Tibial nerve (tissue), 4 donors: ENCODE measurements around the gene RPL13. TPM values are rescaled to one million over a fixed set of nuclear protein-coding genes. Genes with fewer than 3 reads are reported as not detected.

Experiments used
- DNase-seq, 2 donors: peaks; one replicate each; pipeline ENCODE4 v3.0.0-alpha.2; 2019; ENCODE audit warnings: low spot score in 2 of 2
- H3K27ac ChIP-seq, 4 donors: fragments of 200-600 bp; sonication (generic) in 3 of 4; one replicate each; pipeline ENCODE4 v1.5.1; 2017 to 2019; ENCODE audit warnings: mild to moderate bottlenecking in 1 of 4
- H3K27me3 ChIP-seq, 2 donors: fragments of 200-600 bp; sonication (generic) in 1 of 2; one replicate each; pipeline versions ENCODE4 v1.5.1 to v1.6.0; 2017 to 2019
- H3K36me3 ChIP-seq, 3 donors: fragments of 200-600 bp; sonication (generic); one replicate each; pipeline ENCODE4 v1.5.1; 2018 to 2019
- H3K4me1 ChIP-seq, 4 donors: fragments of 200-600 bp; sonication (generic) in 3 of 4; one replicate each; pipeline ENCODE4 v1.5.1; 2017 to 2019
- H3K4me3 ChIP-seq, 4 donors: fragments of 200-600 bp; sonication (generic) in 3 of 4; one replicate each; pipeline ENCODE4 v1.5.1; 2017 to 2019; ENCODE audit warnings: mild to moderate bottlenecking in 1 of 4, moderate library complexity in 1 of 4
- H3K9me3 ChIP-seq, 4 donors: fragments of 200-600 bp; sonication (generic) in 3 of 4; one replicate each; pipeline ENCODE4 v1.5.1; 2017 to 2019
- EP300 ChIP-seq, 2 donors: sonication (generic); formaldehyde crosslinking; IDR thresholded peaks; one replicate each; pipeline ENCODE4 v1.6.1; 2017; ENCODE audit warnings: antibody characterized with exemption in 2 of 2, mild to moderate bottlenecking in 1 of 2
- POLR2A ChIP-seq, 2 donors: fragments of 450-650 bp; IDR thresholded peaks; one replicate each; pipeline ENCODE4 v1.6.1; 2017; ENCODE audit warnings: antibody characterized with exemption in 2 of 2, mild to moderate bottlenecking in 2 of 2, moderate library complexity in 2 of 2
- WGBS, 2 donors: methylation state at CpG; one replicate each; pipeline ENCODE4 v1.1.5; 2018; 5-methylcytosine and 5-hydroxymethylcytosine counted together
- total RNA-seq, 4 donors: library from RNA; depleted of rRNA; stranded (reverse); fragments of >200 nt; gene quantifications; one replicate each; pipeline ENCODE4 v1.1.0, GENCODE V29; 2016
- TF ChIP-seq, protein P1 (sequence below), 5 experiments: fragments of 200-600 bp in 3 of 5; fragments of 450-650 bp in 2 of 5; sonication (generic) in 3 of 5; IDR thresholded peaks; one replicate each; pipeline ENCODE4 v1.5.1; 2016 to 2019; ENCODE audit warnings: antibody characterized with exemption in 5 of 5, mild to moderate bottlenecking in 3 of 5, moderate library complexity in 2 of 5

RPL13 gene
- total RNA-seq, 4 donors from 2014 or later, result 5,811 to 9,745 (median 6,935) TPM

DNA sequence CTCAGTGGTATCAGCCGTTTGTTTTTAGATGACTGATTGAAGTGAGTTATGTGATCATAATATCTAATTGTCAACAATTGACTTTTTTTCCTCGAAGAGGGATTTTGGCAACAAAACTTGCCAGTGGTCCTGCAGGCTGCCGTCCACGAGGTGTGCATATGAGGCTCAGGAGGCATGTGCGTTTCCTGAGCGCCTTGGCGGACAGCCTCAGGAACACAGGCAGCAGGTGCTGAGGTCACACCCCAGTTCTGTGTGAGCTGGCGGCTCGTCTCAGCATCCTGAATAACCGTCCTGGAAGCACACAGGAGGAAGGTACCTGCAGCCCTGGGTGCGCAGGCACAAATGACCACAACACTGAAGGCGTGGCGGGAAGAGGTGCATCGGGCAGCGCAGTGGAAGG lies 40.6 kb upstream of the RPL13 start:
- Histone ChIP-seq H3K4me3 (no peak overlapping the region), H3K27ac (no peak overlapping the region), H3K27me3 (no peaks in the 10 kb centered on the region), H3K4me1 (no peaks in the 10 kb centered on the region), H3K36me3 (peaks cover 0 to 99% (median 5%) of the 10 kb centered on the region in 3 donors), H3K9me3 (no peaks in the 10 kb centered on the region)
- TF ChIP-seq POLR2A (IDR thresholded peaks at IDR 0.05) (no peak), EP300 (IDR thresholded peaks at IDR 0.05) (no peak)
- TF ChIP-seq, protein P1, sequence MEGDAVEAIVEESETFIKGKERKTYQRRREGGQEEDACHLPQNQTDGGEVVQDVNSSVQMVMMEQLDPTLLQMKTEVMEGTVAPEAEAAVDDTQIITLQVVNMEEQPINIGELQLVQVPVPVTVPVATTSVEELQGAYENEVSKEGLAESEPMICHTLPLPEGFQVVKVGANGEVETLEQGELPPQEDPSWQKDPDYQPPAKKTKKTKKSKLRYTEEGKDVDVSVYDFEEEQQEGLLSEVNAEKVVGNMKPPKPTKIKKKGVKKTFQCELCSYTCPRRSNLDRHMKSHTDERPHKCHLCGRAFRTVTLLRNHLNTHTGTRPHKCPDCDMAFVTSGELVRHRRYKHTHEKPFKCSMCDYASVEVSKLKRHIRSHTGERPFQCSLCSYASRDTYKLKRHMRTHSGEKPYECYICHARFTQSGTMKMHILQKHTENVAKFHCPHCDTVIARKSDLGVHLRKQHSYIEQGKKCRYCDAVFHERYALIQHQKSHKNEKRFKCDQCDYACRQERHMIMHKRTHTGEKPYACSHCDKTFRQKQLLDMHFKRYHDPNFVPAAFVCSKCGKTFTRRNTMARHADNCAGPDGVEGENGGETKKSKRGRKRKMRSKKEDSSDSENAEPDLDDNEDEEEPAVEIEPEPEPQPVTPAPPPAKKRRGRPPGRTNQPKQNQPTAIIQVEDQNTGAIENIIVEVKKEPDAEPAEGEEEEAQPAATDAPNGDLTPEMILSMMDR (IDR thresholded peaks at IDR 0.05), result no peak
- no peak for DNase-seq
- 75 to 85% methylated on average over 15 of the region's 15 CpGs for WGBS, 2 donors

DNA sequence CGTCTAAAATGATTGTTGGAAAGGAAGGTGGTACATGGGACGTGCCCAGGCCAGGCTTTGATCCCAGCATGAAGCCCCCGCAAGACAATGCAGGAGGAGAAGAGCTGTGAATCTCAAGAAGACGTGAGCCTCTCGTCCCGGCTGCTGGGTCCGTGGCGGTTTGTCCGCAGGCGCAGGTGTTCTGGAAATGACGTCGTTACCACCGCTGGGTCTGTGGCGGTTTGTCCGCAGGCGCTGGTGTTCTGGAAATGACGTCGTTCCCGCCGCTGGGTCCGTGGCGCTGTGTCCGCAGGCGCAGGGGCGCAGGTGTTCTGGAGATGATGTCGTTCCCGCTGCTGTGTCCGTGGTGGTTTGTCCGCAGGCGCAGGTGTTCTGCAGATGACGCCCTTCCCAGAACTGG lies 38.2 kb upstream of the RPL13 start:
- TF ChIP-seq, protein P1 (IDR thresholded peaks at IDR 0.05), result no peak
- no peak for TF ChIP-seq POLR2A (IDR thresholded peaks at IDR 0.05)
- TF ChIP-seq EP300 (IDR thresholded peaks at IDR 0.05), result no peak
- WGBS, 2 donors, result 87 to 90% methylated on average over 26 of the region's 31 CpGs
- Histone ChIP-seq H3K4me3 (no peak overlapping the region), H3K36me3 (peaks cover 5 to 99% (median 9%) of the 10 kb centered on the region in 3 donors), H3K4me1 (no peaks in the 10 kb centered on the region), H3K27me3 (no peaks in the 10 kb centered on the region), H3K27ac (no peak overlapping the region), H3K9me3 (no peaks in the 10 kb centered on the region)
- DNase-seq, result no peak

DNA sequence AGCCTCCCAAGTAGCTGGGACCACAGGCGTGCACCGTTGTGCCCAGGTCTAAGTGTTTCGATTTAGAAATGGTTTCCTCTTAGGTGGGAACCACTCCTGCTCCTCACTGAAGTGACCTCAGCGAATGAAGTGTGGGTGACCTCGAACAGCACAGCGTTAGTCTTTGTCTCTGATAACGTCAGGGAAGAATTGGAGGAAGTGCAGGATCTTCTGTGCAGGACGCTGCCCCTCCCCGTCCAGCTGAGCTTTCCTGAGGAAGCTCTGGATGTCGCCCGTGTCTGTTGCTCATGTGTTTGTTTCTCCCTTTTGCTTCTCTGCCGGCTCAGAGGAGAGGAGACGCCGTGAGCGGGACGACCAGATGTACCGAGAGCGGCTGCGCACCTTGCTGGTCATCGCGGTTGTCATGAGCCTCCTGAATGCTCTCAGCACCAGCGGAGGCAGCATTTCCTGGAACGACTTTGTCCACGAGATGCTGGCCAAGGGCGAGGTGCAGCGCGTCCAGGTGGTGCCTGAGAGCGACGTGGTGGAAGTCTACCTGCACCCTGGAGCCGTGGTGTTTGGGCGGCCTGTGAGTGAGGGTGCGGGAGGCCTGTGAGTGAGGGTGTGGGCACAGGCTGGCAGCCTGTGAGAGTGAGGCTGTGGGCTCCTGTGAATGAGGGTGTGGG lies 36.7 kb upstream of the RPL13 start:
- no peak for TF ChIP-seq EP300 (IDR thresholded peaks at IDR 0.05)
- TF ChIP-seq POLR2A (IDR thresholded peaks at IDR 0.05), result no peak
- TF ChIP-seq, protein P1 (IDR thresholded peaks at IDR 0.05), result no peak
- Histone ChIP-seq H3K27ac (no peak overlapping the region), H3K9me3 (no peaks in the 10 kb centered on the region)

DNA sequence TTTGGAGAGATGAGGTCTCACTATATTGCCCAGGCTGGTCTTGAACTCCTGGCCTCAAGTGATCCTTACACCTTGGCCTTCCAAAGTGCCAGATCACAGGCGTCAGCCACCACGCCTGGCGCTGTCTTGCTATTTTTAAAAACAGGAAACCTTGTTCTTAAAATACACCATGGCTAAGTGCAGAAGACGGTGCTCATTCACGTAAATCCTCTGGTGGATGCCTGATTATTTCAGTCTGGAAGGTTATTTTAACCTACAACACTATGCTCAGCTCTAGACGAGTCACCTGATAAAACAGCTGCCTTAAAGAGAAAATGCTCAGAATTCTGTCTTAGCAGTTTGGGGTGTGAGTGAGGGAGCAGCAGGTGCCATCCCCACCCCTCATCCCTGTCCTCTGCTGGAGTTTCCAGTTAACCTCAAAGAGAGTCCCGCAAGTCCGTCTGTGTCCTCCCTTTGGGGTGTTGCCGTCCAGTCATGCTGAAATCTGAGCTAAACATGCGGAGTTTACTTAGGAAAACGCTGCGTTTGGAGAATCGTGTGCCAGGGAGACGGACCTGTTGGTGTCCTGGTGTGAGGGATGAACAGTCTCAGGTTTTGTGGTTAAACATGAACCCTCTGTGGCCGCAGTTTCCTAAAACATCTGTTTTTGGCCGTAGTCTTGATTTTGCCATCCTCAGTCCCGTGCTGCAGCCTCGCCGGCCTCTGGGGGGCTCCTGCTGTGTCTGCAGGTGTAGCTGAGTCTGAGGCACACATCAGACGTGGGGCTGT lies 35.2 kb upstream of the RPL13 start:
- 75 to 84% methylated on average over 20 of the region's 20 CpGs for WGBS, 2 donors
- no peaks in the 10 kb centered on the region for H3K4me1 ChIP-seq
- no peak for DNase-seq
- H3K4me3 ChIP-seq, result no peak overlapping the region
- H3K27ac ChIP-seq, result no peak overlapping the region
- no peaks in the 10 kb centered on the region for H3K9me3 ChIP-seq
- peaks cover 10 to 99% (median 22%) of the 10 kb centered on the region in 3 donors for H3K36me3 ChIP-seq
- H3K27me3 ChIP-seq, result no peaks in the 10 kb centered on the region
- TF ChIP-seq, protein P1 (IDR thresholded peaks at IDR 0.05), result no peak
- TF ChIP-seq POLR2A (IDR thresholded peaks at IDR 0.05), result no peak
- no peak for TF ChIP-seq EP300 (IDR thresholded peaks at IDR 0.05)

More for the DNA sequence above, 36.7 kb upstream of the RPL13 start:
- no peak overlapping the region for H3K4me3 ChIP-seq
- H3K4me1 ChIP-seq, result no peaks in the 10 kb centered on the region
- DNase-seq, result no peak
- 87 to 90% methylated on average over 32 of the region's 32 CpGs for whole genome bisulfite sequencing, 2 donors
- H3K36me3 ChIP-seq, result peaks cover 9 to 99% (median 10%) of the 10 kb centered on the region in 3 donors
- H3K27me3 ChIP-seq, result no peaks in the 10 kb centered on the region

DNA sequence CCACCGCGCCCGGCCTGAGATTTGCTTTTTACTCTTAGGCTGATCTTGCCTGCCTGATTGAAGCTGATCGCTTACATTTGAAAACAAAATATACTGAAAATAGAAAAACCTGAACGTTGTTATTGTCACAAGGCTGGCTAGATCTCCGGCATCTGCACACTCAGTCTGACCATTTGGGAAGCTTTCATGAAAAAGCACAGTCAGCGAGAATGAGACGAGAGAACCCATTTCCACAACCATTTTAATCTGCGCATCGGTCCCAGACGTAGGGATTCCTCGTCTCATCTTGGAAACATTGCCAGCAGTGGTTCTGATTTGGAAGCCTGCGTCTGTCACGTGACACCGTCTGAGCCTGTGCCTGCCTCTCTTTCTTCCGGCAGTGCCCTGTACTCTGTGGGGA lies 31.4 kb upstream of the RPL13 start:
- no peaks in the 10 kb centered on the region for H3K9me3 ChIP-seq
- WGBS, 2 donors, result 91% methylated on average over 16 of the region's 16 CpGs
- H3K4me3 ChIP-seq, result no peak overlapping the region
- H3K4me1 ChIP-seq, result peaks cover 0 to 6% (median 0%) of the 10 kb centered on the region in 4 donors
- no peaks in the 10 kb centered on the region for H3K27me3 ChIP-seq
- peaks cover 10 to 100% (median 33%) of the 10 kb centered on the region in 3 donors for H3K36me3 ChIP-seq
- no peak overlapping the region for H3K27ac ChIP-seq
- no peak for DNase-seq
- TF ChIP-seq, protein P1 (IDR thresholded peaks at IDR 0.05), result no peak
- no peak for TF ChIP-seq EP300 (IDR thresholded peaks at IDR 0.05)
- no peak for TF ChIP-seq POLR2A (IDR thresholded peaks at IDR 0.05)
